HepG2 (cell line): ENCODE data around the gene COMMD3. TPM values are rescaled to one million over a fixed set of nuclear protein-coding genes. Genes with fewer than 3 reads are reported as not detected.
A peak's percentile ranks its signal among the peaks of the same experiment; 100 is the strongest.

Experiments
- ARID4A ChIP-seq: sonication (generic); formaldehyde crosslinking; IDR thresholded peaks from 2 replicates; pipeline ENCODE4 v1.5.0; 2020; ENCODE audit warnings: mild to moderate bottlenecking, missing genetic modification reagents, borderline replicate concordance
- CREB1 ChIP-seq, 2 experiments: fragments of 450-650 bp in 1 of 2; IDR thresholded peaks; 2 replicates each; pipeline ENCODE4 v1.6.1; 2016 to 2017; ENCODE audit warnings: control low read depth in 1 of 2, mild to moderate bottlenecking in 1 of 2, missing compliant biosample characterization in 1 of 2, missing genetic modification characterization in 1 of 2
- EHMT2 ChIP-seq: fragments of 200-600 bp; sonication (generic); IDR thresholded peaks from 2 replicates; pipeline ENCODE4 v1.7.0; 2017; ENCODE audit warnings: antibody characterized with exemption, low read depth, low read length, borderline replicate concordance
- EP300 ChIP-seq, 3 experiments: sonication (generic) in 1 of 3; formaldehyde crosslinking in 1 of 3; IDR thresholded peaks; 2 replicates each; pipeline versions ENCODE4 v1.5.1 to v1.6.1; 2011 to 2020; ENCODE audit warnings: low read depth in 2 of 3, low read length in 2 of 3, borderline replicate concordance in 1 of 3, improper control_type of control experiment in 1 of 3, mild to moderate bottlenecking in 1 of 3, missing genetic modification reagents in 1 of 3, moderate library complexity in 1 of 3
- NPAS2 ChIP-seq: sonication (generic); formaldehyde crosslinking; IDR thresholded peaks from 2 replicates; pipeline ENCODE4 v1.8.0; 2022; ENCODE audit warnings: mild to moderate bottlenecking, missing genetic modification reagents, borderline replicate concordance
- NR2F2 ChIP-seq: IDR thresholded peaks from 2 replicates; pipeline ENCODE4 v1.6.1; 2012; ENCODE audit warnings: low read depth, inconsistent platforms, borderline replicate concordance
- PAWR ChIP-seq: sonication (generic); formaldehyde crosslinking; IDR thresholded peaks from 2 replicates; pipeline ENCODE4 v1.4.0; 2020; ENCODE audit warnings: missing genetic modification reagents, mild to moderate bottlenecking, borderline replicate concordance
- PHF20 ChIP-seq: sonication (generic); formaldehyde crosslinking; IDR thresholded peaks from 2 replicates; pipeline ENCODE4 v1.5.0; 2020; ENCODE audit warnings: mild to moderate bottlenecking, missing genetic modification reagents
- POGK ChIP-seq: sonication (generic); formaldehyde crosslinking; conservative IDR thresholded peaks from 2 replicates; pipeline ENCODE4 v1.8.0; 2022; ENCODE audit warnings: mild to moderate bottlenecking, moderate library complexity, missing genetic modification reagents
- SAP130 ChIP-seq: IDR thresholded peaks from 2 replicates; pipeline ENCODE4 v1.6.1; 2016; ENCODE audit warnings: low read depth
- SIX1 ChIP-seq: sonication (generic); formaldehyde crosslinking; IDR thresholded peaks from 2 replicates; pipeline ENCODE4 v1.4.0; 2020; ENCODE audit warnings: missing genetic modification reagents, borderline replicate concordance
- SPEN ChIP-seq: sonication (generic); formaldehyde crosslinking; IDR thresholded peaks from 2 replicates; pipeline ENCODE4 v1.5.1; 2020; ENCODE audit warnings: low read depth, mild to moderate bottlenecking, missing genetic modification reagents
- TBX3 ChIP-seq: fragments of 450-650 bp; IDR thresholded peaks from 2 replicates; pipeline ENCODE4 v1.6.1; 2017; ENCODE audit warnings: antibody characterized with exemption, mild to moderate bottlenecking, inconsistent platforms, borderline replicate concordance
- TMF1 ChIP-seq: sonication (generic); formaldehyde crosslinking; IDR thresholded peaks from 2 replicates; pipeline ENCODE4 v1.8.1; 2022; ENCODE audit warnings: low read depth, missing genetic modification reagents
- ZNF276 ChIP-seq: sonication (generic); formaldehyde crosslinking; IDR thresholded peaks from 2 replicates; pipeline ENCODE4 v1.4.0; 2020; ENCODE audit warnings: mild to moderate bottlenecking, low read depth, missing genetic modification reagents
- ZNF329 ChIP-seq: sonication (generic); formaldehyde crosslinking; IDR thresholded peaks from 2 replicates; pipeline ENCODE4 v1.9.0; 2021; ENCODE audit warnings: low read depth, mild to moderate bottlenecking, missing genetic modification reagents
- ZNF343 ChIP-seq: sonication (generic); formaldehyde crosslinking; IDR thresholded peaks from 2 replicates; pipeline ENCODE4 v1.4.0; 2020; ENCODE audit warnings: mild to moderate bottlenecking, missing genetic modification reagents
- ZNF530 ChIP-seq: sonication (generic); formaldehyde crosslinking; IDR thresholded peaks from 2 replicates; pipeline ENCODE4 v1.5.0; 2020; ENCODE audit warnings: low read depth, mild to moderate bottlenecking, missing genetic modification reagents
- ZNF543 ChIP-seq: sonication (generic); formaldehyde crosslinking; IDR thresholded peaks from 2 replicates; pipeline ENCODE4 v1.4.0; 2020; ENCODE audit warnings: mild to moderate bottlenecking, missing genetic modification reagents
- ZNF619 ChIP-seq: sonication (generic); formaldehyde crosslinking; IDR thresholded peaks from 2 replicates; pipeline ENCODE4 v1.4.0; 2020; ENCODE audit warnings: mild to moderate bottlenecking, missing genetic modification reagents
- polyA plus RNA-seq, 8 experiments: library from polyadenylated mRNA; depleted of rRNA in 3 of 8; stranded (reverse) in 7 of 8; unstranded in 1 of 8; fragments of >200 nt; fragmentation: Illumina TruSeq in 4 of 8; extraction: Trizol in 4 of 8; gene quantifications; 2 replicates each; pipeline versions ENCODE4 v1.2.1 to v1.2.3, GENCODE V29; 2011 to 2016; ENCODE audit warnings: low read depth in 4 of 8, missing spikeins in 1 of 8, mixed read lengths in 1 of 8; ENCODE audit not compliant: insufficient read depth in 1 of 8
- total RNA-seq, 5 experiments: library from RNA; depleted of rRNA; stranded (reverse); fragments of >200 nt; fragmentation: Illumina TruSeq; extraction: Trizol; gene quantifications; 2 replicates each; pipeline ENCODE4 v1.2.3, GENCODE V29; 2016; ENCODE audit warnings: low read depth in 1 of 5

Gene COMMD3
- total and polyA plus RNA-seq, 2 of the 13 experiments (the other 11 are each of a cell fraction or from before 2014, with no cell fraction given): 38.7 to 54.4 TPM

GRCh38 chr10:22340329-22341189 is 24.4 kb downstream of the COMMD3 start (continued):
- TF ChIP-seq ZNF276 (CRISPR knock-in tag) (no peak), ARID4A (CRISPR knock-in tag) (peak; percentile 27; the same call in 1 of the 2 replicates), CREB1 (IDR thresholded peaks at IDR 0.05) (peak; percentile 69; the same call in 1 of the 2 replicates), CREB1 (CRISPR knock-in tag; IDR thresholded peaks at IDR 0.05) (no peak), SAP130 (peak; percentile 7; the same call in 1 of the 2 replicates), TMF1 (CRISPR knock-in tag) (peak; percentile 35; the same call in 1 of the 2 replicates), TBX3 (no peak), ZNF343 (CRISPR knock-in tag) (0 out of 2 replicates have a peak, but pooled peaks have one; percentile 45), ZNF530 (CRISPR knock-in tag) (0 out of 2 replicates have a peak, but pooled peaks have one; percentile 24), EP300 (IDR thresholded peaks at IDR 0.05; ENCODE audit: low read depth in 2 of 2, low read length in 2 of 2) (no peak), EP300 (CRISPR knock-in tag; IDR thresholded peaks at IDR 0.05; ENCODE audit: borderline replicate concordance) (no peak), SPEN (CRISPR knock-in tag) (peak; percentile 67), ZNF543 (CRISPR knock-in tag) (peak; percentile 61; the same call in 1 of the 2 replicates), ZNF329 (CRISPR knock-in tag) (0 out of 2 replicates have a peak, but pooled peaks have one; percentile 12), SIX1 (CRISPR knock-in tag) (no peak), PHF20 (CRISPR knock-in tag) (no peak), NPAS2 (no peak), PAWR (CRISPR knock-in tag) (no peak), ZNF619 (no peak), EHMT2 (no peak), POGK (CRISPR knock-in tag) (peak; percentile 55; the same call in 1 of the 2 replicates), NR2F2 (no peak)
